ENCODE results near the gene GOLT1A.
"Not testable (repeated sequence)": the region's sequence is repeated elsewhere in the genome, so short reads cannot be mapped to it uniquely, and the experiment has no call there.

Gene GOLT1A

GRCh38 chr1:204248954-204249353, 35.2 kb upstream of the GOLT1A start:
- no peak for ATAC-seq
- DNase-seq, result no peak

- ATAC-seq (no peak), DNase-seq (no peak)
These were observed 33.1 kb upstream of the GOLT1A start for GRCh38 chr1:204246876-204247275.

GRCh38 chr1:204242920-204243319, 29.1 kb upstream of the GOLT1A start:
- ATAC-seq, result no peak
- no peak for DNase-seq

GRCh38 chr1:204241914-204242313, 28.1 kb upstream of the GOLT1A start:
- ATAC-seq, result no peak

GRCh38 chr1:204241050-204241449, 27.3 kb upstream of the GOLT1A start:
- no peak for ATAC-seq

More at GRCh38 chr1:204241914-204242313, 28.1 kb upstream of the GOLT1A start:
- DNase-seq, result no peak

GRCh38 chr1:204240233-204240632, 26.4 kb upstream of the GOLT1A start:
- DNase-seq, result no peak
- no peak for ATAC-seq

More at GRCh38 chr1:204241050-204241449, 27.3 kb upstream of the GOLT1A start:
- DNase-seq, result no peak

GRCh38 chr1:204239401-204239800, 25.6 kb upstream of the GOLT1A start:
- not testable (repeated sequence) for DNase-seq, ATAC-seq

- not testable (repeated sequence) for ATAC-seq, DNase-seq
These were observed 24.7 kb upstream of the GOLT1A start for GRCh38 chr1:204238520-204238919.

- DNase-seq, ATAC-seq: not testable (repeated sequence)
These were observed 23.7 kb upstream of the GOLT1A start for GRCh38 chr1:204237515-204237914.

GRCh38 chr1:204232526-204232925, 18.7 kb upstream of the GOLT1A start:
- no peak for ATAC-seq
- DNase-seq, result no peak

- DNase-seq (no peak), ATAC-seq (no peak)
These were observed 16.4 kb upstream of the GOLT1A start for GRCh38 chr1:204230211-204230610.

- ATAC-seq (no peak), DNase-seq (no peak)
These were observed 15.1 kb upstream of the GOLT1A start for GRCh38 chr1:204228896-204229295.

- DNase-seq (no peak), ATAC-seq (no peak)
These were observed 14.4 kb upstream of the GOLT1A start for GRCh38 chr1:204227996-204228785.

GRCh38 chr1:204227351-204227750, 13.6 kb upstream of the GOLT1A start:
- DNase-seq (no peak), ATAC-seq (no peak)

- no peak for DNase-seq
- ATAC-seq, result no peak
These were observed 12.3 kb upstream of the GOLT1A start for GRCh38 chr1:204225841-204226735.

- DNase-seq (no peak), ATAC-seq (no peak)
These were observed 10.9 kb upstream of the GOLT1A start for GRCh38 chr1:204224655-204225054.

GRCh38 chr1:204223129-204223860, 9.5 kb upstream of the GOLT1A start:
- DNase-seq (no peak), ATAC-seq (no peak)

GRCh38 chr1:204222764-204223055, 8.9 kb upstream of the GOLT1A start:
- ATAC-seq, result no peak

GRCh38 chr1:204222006-204222763, 8.4 kb upstream of the GOLT1A start:
- ATAC-seq (no peak), DNase-seq (no peak)

More at GRCh38 chr1:204222764-204223055, 8.9 kb upstream of the GOLT1A start:
- no peak for DNase-seq

- no peak for DNase-seq
- ATAC-seq, result no peak
These were observed 7.5 kb upstream of the GOLT1A start for GRCh38 chr1:204221271-204221670.

- ATAC-seq, result no peak
These were observed 6.3 kb upstream of the GOLT1A start for GRCh38 chr1:204219971-204220616.

More at GRCh38 chr1:204219971-204220616, 6.3 kb upstream of the GOLT1A start:
- DNase-seq, result no peak

Measured in stimulated activated naive CD8-positive, alpha-beta T cell treated with anti-CD3 and anti-CD28 coated beads, Interleukin-15, Interleukin-2, amounts not matched to agents 100 U/mL and 50 U/mL, for 24 hours (primary cell).